MCF 10A (cell line): ENCODE data around the gene OPN5. TPM values are rescaled to one million over a fixed set of nuclear protein-coding genes. Genes with fewer than 3 reads are reported as not detected.

ENCODE experiments used
- BruUV-seq: library from RNA; stranded (reverse); fragments of 400-500 nt; replicated peaks from 2 replicates; lab custom pipeline; 2021; lab: Mats Ljungman, UMichigan
- CTCF ChIA-PET: fragments of 300-600 bp; sonication (Branson Sonifier 250); formaldehyde crosslinking; extraction: SDS; loops from one replicate; lab custom pipeline; 2021; ENCODE audit warnings: antibody characterized with exemption, inconsistent platforms; lab: Yijun Ruan, JAX
- POLR2A ChIA-PET: fragments of 300-600, 350-650 bp; sonication (Branson Sonifier 250); formaldehyde crosslinking; extraction: SDS; loops from one replicate; lab custom pipeline; 2020; ENCODE audit warnings: antibody characterized with exemption, inconsistent platforms; lab: Yijun Ruan, JAX
- DNase-seq: peaks from one replicate; pipeline ENCODE4 v3.0.0-alpha.2; 2018; ENCODE audit not compliant: unreplicated experiment
- H3K27ac Mint-ChIP-seq: one replicate; pipeline ENCODE4 v1.8.0; 2022; ENCODE audit warnings: mild to moderate bottlenecking, low read depth, mixed read lengths; ENCODE audit not compliant: unreplicated experiment
- H3K27me3 Mint-ChIP-seq: one replicate; pipeline ENCODE4 v1.8.0; 2022; ENCODE audit warnings: mixed read lengths; ENCODE audit not compliant: insufficient read depth, unreplicated experiment
- H3K36me3 Mint-ChIP-seq: one replicate; pipeline ENCODE4 v1.8.0; 2022; ENCODE audit warnings: mild to moderate bottlenecking, moderate library complexity, mixed read lengths; ENCODE audit not compliant: insufficient read depth, unreplicated experiment
- H3K4me1 Mint-ChIP-seq: one replicate; pipeline ENCODE4 v1.8.0; 2022; ENCODE audit warnings: mixed read lengths; ENCODE audit not compliant: insufficient read depth, unreplicated experiment
- H3K4me3 Mint-ChIP-seq: one replicate; pipeline ENCODE4 v1.8.0; 2022; ENCODE audit warnings: mild to moderate bottlenecking, moderate library complexity, mixed read lengths; ENCODE audit not compliant: unreplicated experiment
- H3K9me3 Mint-ChIP-seq: one replicate; pipeline ENCODE4 v1.8.0; 2022; ENCODE audit warnings: mixed read lengths; ENCODE audit not compliant: unreplicated experiment
- intact Hi-C: fragments of 100-400 bp; cut with micrococcal nuclease; formaldehyde crosslinking; loops from 2 replicates; pipeline ENCODE4 v1.14.1; 2022
- total RNA-seq: library from RNA; stranded (reverse); gene quantifications from 2 replicates; pipeline ENCODE4 v1.2.3, GENCODE V29; 2022
- TF ChIP-seq, protein P1 (sequence below): fragments of 200-600 bp; IDR thresholded peaks from one replicate; pipeline ENCODE4 v1.8.0; 2022; ENCODE audit warnings: antibody characterized with exemption, mild to moderate bottlenecking; ENCODE audit not compliant: unreplicated experiment

OPN5 gene
- total RNA-seq, 1 experiment from 2014 or later: not detected

DNA sequence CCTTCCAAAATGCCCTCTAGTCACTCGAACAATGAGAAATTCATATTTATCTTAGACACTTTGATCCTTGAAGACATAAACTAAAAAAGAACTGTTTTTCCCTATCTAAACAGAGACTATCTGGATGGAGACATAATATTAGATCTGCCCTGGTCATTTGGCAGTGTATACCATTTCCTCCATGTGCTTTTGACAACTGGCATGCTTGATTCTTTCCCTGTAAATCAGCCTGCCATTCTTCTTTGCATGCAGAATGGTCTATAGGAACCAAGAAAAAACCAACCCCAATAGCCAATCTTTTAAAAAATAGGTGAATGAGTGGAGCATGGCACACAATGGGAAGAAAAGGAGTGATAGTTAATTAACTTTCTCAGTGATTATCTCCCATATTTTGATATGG, 93.8 kb downstream of the OPN5 start:
- no peak overlapping the region for H3K27ac Mint-ChIP-seq
- TF ChIP-seq, protein P1, sequence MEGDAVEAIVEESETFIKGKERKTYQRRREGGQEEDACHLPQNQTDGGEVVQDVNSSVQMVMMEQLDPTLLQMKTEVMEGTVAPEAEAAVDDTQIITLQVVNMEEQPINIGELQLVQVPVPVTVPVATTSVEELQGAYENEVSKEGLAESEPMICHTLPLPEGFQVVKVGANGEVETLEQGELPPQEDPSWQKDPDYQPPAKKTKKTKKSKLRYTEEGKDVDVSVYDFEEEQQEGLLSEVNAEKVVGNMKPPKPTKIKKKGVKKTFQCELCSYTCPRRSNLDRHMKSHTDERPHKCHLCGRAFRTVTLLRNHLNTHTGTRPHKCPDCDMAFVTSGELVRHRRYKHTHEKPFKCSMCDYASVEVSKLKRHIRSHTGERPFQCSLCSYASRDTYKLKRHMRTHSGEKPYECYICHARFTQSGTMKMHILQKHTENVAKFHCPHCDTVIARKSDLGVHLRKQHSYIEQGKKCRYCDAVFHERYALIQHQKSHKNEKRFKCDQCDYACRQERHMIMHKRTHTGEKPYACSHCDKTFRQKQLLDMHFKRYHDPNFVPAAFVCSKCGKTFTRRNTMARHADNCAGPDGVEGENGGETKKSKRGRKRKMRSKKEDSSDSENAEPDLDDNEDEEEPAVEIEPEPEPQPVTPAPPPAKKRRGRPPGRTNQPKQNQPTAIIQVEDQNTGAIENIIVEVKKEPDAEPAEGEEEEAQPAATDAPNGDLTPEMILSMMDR: no peak
- H3K36me3 Mint-ChIP-seq: no peaks in the 10 kb centered on the region
- BruUV-seq: no TSS peak
- POLR2A ChIA-PET: no interaction called here
- no peaks in the 10 kb centered on the region for H3K9me3 Mint-ChIP-seq
- DNase-seq: no peak
- CTCF ChIA-PET: no interaction called here
- intact Hi-C loops: no loop called here
- no peak overlapping the region for H3K4me3 Mint-ChIP-seq
- H3K4me1 Mint-ChIP-seq: no peaks in the 10 kb centered on the region
- no peaks in the 10 kb centered on the region for H3K27me3 Mint-ChIP-seq

Other genes with a start within 250 kb of the OPN5 start
- 1.2 and 4.0 TPM in 2 replicates for gene ADGRF4, start 83.5 kb upstream of the OPN5 start, total RNA-seq